Nephron (organoid): ENCODE data around the gene AZGP1.
A peak's percentile ranks its signal among the peaks of the same experiment; 100 is the strongest.

Experiments
- H3K27ac Mint-ChIP-seq, 3 experiments: 2 replicates each; pipeline ENCODE4 v1.8.0; 2020; ENCODE audit warnings: mixed read lengths in 3 of 3, mild to moderate bottlenecking in 2 of 3, moderate library complexity in 1 of 3
- H3K27me3 Mint-ChIP-seq: 2 replicates; pipeline ENCODE4 v1.8.0; 2021; ENCODE audit warnings: low read depth, mild to moderate bottlenecking, moderate library complexity, mixed read lengths
- H3K36me3 Mint-ChIP-seq: 2 replicates; pipeline ENCODE4 v1.8.0; 2020; ENCODE audit warnings: low read depth, mixed read lengths
- H3K4me1 Mint-ChIP-seq: 2 replicates; pipeline ENCODE4 v1.8.0; 2020; ENCODE audit warnings: mixed read lengths
- H3K4me3 Mint-ChIP-seq, 3 experiments: 2 replicates each; pipeline ENCODE4 v1.8.0; 2020; ENCODE audit warnings: mild to moderate bottlenecking in 3 of 3, mixed read lengths in 3 of 3, moderate library complexity in 2 of 3
- H3K9me3 Mint-ChIP-seq: 2 replicates; pipeline ENCODE4 v1.8.0; 2020; ENCODE audit warnings: mixed read lengths
- TF ChIP-seq, protein P1 (sequence below), 3 experiments: fragments of 200-600 bp; sonication (generic); IDR thresholded peaks; one replicate each; pipeline ENCODE4 v1.5.0; 2021; ENCODE audit warnings: antibody characterized with exemption in 3 of 3; ENCODE audit not compliant: unreplicated experiment in 3 of 3

The AZGP1 gene

GRCh38 chr7:100003711-100004661 is 28.2 kb upstream of the AZGP1 start:
- TF ChIP-seq, protein P1, sequence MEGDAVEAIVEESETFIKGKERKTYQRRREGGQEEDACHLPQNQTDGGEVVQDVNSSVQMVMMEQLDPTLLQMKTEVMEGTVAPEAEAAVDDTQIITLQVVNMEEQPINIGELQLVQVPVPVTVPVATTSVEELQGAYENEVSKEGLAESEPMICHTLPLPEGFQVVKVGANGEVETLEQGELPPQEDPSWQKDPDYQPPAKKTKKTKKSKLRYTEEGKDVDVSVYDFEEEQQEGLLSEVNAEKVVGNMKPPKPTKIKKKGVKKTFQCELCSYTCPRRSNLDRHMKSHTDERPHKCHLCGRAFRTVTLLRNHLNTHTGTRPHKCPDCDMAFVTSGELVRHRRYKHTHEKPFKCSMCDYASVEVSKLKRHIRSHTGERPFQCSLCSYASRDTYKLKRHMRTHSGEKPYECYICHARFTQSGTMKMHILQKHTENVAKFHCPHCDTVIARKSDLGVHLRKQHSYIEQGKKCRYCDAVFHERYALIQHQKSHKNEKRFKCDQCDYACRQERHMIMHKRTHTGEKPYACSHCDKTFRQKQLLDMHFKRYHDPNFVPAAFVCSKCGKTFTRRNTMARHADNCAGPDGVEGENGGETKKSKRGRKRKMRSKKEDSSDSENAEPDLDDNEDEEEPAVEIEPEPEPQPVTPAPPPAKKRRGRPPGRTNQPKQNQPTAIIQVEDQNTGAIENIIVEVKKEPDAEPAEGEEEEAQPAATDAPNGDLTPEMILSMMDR (IDR thresholded peaks at IDR 0.05; ENCODE audit: unreplicated experiment in 3 of 3): no peak
- H3K4me3 Mint-ChIP-seq: no peak overlapping the region
- peaks cover 7% of the 10 kb centered on the region for H3K27me3 Mint-ChIP-seq
- no peaks in the 10 kb centered on the region for H3K9me3 Mint-ChIP-seq
- H3K36me3 Mint-ChIP-seq: no peaks in the 10 kb centered on the region
- H3K27ac Mint-ChIP-seq: peak overlapping the region in 1 of 3 experiments; percentile 56
- H3K4me1 Mint-ChIP-seq: no peaks in the 10 kb centered on the region

GRCh38 chr7:100000239-100000638 is 24.4 kb upstream of the AZGP1 start:
- no peaks in the 10 kb centered on the region for H3K36me3 Mint-ChIP-seq
- H3K27me3 Mint-ChIP-seq: peaks cover 7% of the 10 kb centered on the region
- H3K4me3 Mint-ChIP-seq: no peak overlapping the region
- TF ChIP-seq, protein P1 (IDR thresholded peaks at IDR 0.05; ENCODE audit: unreplicated experiment in 3 of 3): no peak
- H3K4me1 Mint-ChIP-seq: no peaks in the 10 kb centered on the region
- H3K27ac Mint-ChIP-seq: no peak overlapping the region
- H3K9me3 Mint-ChIP-seq: no peaks in the 10 kb centered on the region

DNA sequence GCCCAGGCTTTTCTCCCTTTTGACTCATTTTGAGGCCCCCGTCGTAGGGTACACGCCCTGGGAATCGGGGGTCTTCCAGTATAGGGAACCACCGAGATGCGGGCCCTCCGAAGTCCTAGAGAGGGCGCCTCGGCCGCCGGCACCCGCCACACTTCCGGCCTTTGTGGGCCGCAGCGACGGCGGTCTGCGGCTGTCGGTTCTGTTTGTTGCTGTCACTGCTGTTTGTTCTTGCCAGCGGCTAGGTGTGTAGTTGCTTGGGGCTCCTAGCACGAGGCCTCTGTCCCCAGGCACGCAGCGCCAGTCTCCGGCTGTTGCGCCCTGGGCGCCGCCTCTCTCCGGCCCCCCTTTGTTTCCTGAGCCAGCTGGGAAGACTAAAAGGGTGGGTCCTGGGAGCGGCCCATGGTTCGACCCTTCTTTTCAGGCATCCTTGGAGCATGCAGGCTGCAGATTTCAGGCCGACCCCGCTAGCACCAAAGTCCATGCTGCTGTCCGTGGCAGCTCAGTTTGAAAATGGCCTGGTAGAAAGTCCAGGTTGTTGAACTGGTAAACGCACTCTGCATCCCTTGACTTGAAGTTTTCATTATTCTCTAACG is 21.8 kb upstream of the AZGP1 start:
- Mint-ChIP-seq H3K4me1 (no peaks in the 10 kb centered on the region), H3K36me3 (no peaks in the 10 kb centered on the region), H3K9me3 (no peaks in the 10 kb centered on the region), H3K4me3 (no peak overlapping the region), H3K27me3 (peaks cover 9% of the 10 kb centered on the region), H3K27ac (no peak overlapping the region)
- TF ChIP-seq, protein P1 (IDR thresholded peaks at IDR 0.05; ENCODE audit: unreplicated experiment in 3 of 3): no peak

DNA sequence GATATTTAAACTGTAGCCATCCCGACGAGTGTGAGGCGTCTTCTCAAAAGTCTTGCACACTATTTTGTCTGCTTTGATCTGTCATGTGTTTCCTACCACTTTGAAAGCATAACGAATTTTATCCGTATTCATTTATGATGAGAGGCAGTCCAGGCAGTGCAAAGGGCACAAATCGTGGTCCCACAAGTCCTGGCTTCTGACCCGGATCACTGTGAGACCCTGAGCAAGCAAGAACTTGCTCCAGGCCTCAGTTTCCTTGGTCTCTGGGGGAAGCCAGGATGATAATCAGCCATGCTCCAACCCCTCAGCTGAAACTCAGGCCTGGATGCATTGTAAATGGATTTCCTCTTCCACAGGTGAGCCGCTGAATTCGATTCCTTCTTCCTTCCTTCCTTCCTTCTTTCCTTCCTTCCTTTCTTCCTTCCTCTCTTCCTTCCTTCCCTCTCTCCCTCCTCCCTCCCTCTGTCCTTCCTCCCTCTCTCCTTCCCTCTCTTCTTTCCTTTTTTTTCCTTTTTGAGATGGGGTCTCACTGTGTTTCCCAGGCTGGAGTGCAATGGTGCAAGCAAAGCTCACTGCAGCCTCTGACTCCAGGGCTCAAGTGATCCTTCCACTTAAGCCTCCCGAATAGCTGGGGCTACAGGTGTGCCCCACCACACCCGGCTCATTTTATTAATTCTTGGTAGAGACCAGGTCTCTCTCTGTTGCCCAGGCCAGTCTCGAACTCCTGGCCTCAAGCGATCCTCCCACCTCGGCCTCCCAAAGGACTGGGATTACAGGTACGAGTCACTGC is 21.1 kb upstream of the AZGP1 start:
- Mint-ChIP-seq H3K4me3 (no peak overlapping the region), H3K9me3 (no peaks in the 10 kb centered on the region), H3K36me3 (no peaks in the 10 kb centered on the region), H3K4me1 (no peaks in the 10 kb centered on the region), H3K27me3 (peaks cover 9% of the 10 kb centered on the region), H3K27ac (no peak overlapping the region)
- TF ChIP-seq, protein P1 (IDR thresholded peaks at IDR 0.05; ENCODE audit: unreplicated experiment in 3 of 3): no peak

DNA sequence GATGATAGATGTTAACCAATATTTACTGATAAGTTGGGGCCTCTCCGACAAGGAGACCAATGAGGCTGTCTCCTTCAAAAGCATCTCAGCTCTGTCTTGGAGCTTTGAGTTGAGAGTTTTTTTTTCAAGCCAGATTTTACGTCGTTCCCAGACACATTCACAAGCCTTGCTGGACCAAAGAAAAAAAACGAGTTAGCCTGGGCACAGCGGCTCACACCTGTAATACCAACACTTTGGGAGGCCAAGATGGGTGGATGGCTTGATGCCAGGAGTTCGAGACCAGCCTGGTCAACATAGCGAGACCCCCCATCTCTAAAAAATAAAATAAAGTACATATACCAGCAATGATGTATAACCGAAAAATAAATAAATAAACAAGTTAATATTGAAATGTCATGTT is 19.0 kb upstream of the AZGP1 start:
- no peak overlapping the region for H3K27ac Mint-ChIP-seq
- H3K4me3 Mint-ChIP-seq: no peak overlapping the region
- H3K9me3 Mint-ChIP-seq: no peaks in the 10 kb centered on the region
- no peaks in the 10 kb centered on the region for H3K36me3 Mint-ChIP-seq
- peaks cover 9% of the 10 kb centered on the region for H3K4me1 Mint-ChIP-seq
- peaks cover 19% of the 10 kb centered on the region for H3K27me3 Mint-ChIP-seq
- TF ChIP-seq, protein P1 (IDR thresholded peaks at IDR 0.05; ENCODE audit: unreplicated experiment in 3 of 3): no peak
